Colon (tissue), 2 donors: ENCODE results near the gene AKR1C3.
"Not testable (repeated sequence)": the region's sequence is repeated elsewhere in the genome, so short reads cannot be mapped to it uniquely, and the experiment has no call there.

ENCODE experiments used
- FAIRE-seq: peaks from 2 replicates; lab custom pipeline; 2012; peaks lifted over from hg19 to GRCh38; lab: Jason Lieb, UNC
- donor health status: control.
- donor health status: control.

The AKR1C3 gene

GRCh38 chr10:5088703-5089261 is 5.4 kb upstream of the AKR1C3 start:
- FAIRE-seq, result no peak

GRCh38 chr10:5089865-5090264 is 4.3 kb upstream of the AKR1C3 start:
- no peak for FAIRE-seq

- FAIRE-seq, result no peak
Observed at GRCh38 chr10:5090551-5090950, 3.7 kb upstream of the AKR1C3 start.

DNA sequence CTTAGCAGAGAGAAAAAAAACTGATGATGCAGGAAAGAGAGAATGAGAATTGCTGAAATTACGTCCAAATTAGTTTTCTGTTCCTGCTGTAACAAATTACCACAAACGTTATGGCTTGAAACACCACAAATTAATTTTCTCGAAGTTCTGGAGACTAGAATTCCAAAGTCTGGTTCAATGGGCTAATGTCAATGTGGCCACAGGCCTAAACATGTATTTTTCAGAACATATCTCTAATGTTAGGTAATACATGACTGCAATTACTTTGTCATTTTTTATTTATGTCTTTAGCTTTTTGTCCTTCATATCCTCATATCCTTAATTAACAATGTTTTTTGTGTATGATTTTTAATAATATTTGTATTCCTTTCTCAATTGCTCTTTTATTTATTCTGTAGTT is 3.0 kb upstream of the AKR1C3 start:
- no peak for FAIRE-seq

DNA sequence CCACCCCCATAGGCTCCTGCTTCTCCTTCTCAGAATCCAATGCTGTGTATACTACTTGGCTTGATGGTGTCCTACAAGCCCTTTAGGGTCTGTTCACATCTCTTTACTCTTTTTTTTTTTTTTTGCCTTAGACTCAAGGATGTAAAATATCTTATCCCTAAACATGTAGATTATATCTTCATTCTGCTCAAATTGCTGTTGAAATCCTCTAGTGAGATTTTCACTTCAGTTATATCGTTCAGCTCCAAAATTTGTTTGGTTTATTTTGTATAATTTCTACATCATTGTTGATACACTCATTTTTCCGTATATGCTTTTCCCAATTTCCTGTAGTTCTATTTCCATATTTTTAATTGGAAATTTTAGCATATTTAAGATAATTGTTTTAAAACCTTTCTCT is 1.8 kb upstream of the AKR1C3 start:
- FAIRE-seq, result no peak

GRCh38 chr10:5092848-5093790 is 1.1 kb upstream of the AKR1C3 start:
- no peak for FAIRE-seq

DNA sequence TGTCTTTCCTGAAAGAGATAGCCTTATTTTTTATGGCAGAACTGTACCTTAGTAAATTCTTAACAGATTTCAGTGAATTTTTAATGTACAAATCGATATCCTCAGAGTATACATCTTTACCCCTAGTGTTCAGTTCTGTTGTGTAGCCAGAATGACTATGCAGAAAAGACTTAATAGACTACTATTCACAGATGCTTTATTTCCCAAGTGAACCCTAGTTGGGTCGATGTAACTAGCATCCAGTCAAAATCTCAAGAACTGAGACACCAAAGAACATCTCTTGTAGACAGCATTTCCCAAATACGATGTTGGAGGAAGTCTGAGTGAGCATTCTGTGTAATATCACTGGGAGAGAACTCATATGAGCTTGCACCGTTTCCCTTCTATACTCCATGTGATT is 1.5 kb downstream of the AKR1C3 start:
- no peak for FAIRE-seq

GRCh38 chr10:5096108-5096507 is 1.9 kb downstream of the AKR1C3 start:
- no peak for FAIRE-seq

- FAIRE-seq, result not testable (repeated sequence)
Observed at GRCh38 chr10:5102479-5102878, 8.3 kb downstream of the AKR1C3 start.

DNA sequence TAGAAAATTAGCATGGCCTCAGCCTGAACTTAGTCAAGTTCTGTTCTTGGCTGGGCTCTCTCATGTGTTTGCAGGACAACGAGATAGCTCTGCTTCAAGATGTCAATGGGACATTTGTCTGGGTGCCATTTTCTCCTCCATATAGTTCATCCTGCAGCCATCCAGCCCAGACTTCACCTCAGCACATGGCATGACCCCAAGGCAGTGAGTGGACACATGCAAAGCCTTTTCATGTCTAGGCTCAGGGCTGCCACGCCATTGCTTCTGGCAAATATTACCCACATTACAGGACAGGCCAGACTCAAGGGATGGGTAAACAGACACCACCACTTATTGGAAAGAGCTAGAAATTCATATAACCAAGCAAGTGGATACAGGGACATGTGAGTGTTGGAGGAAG is 9.3 kb downstream of the AKR1C3 start:
- FAIRE-seq, result no peak

GRCh38 chr10:5105626-5106025 is 11.4 kb downstream of the AKR1C3 start:
- FAIRE-seq, result no peak

DNA sequence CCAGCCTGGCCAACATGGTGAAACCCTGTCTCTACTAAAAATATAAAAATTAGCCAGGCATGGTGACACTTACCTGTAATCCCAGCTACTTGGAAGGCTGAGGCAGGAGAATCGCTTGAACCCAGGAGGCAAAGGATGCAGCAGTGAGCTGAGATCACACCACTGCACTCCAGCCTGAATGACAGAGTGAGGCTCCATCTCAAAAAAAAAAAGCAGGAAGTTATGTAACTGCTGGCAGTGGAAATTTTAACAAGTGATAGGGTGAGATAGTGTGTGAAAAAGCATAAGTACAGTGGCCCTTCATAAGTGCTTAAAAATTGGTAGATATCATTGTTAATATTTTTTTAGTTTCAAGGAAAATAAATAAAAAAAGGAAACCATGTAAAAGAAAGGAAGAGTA is 12.3 kb downstream of the AKR1C3 start:
- FAIRE-seq, result no peak

DNA sequence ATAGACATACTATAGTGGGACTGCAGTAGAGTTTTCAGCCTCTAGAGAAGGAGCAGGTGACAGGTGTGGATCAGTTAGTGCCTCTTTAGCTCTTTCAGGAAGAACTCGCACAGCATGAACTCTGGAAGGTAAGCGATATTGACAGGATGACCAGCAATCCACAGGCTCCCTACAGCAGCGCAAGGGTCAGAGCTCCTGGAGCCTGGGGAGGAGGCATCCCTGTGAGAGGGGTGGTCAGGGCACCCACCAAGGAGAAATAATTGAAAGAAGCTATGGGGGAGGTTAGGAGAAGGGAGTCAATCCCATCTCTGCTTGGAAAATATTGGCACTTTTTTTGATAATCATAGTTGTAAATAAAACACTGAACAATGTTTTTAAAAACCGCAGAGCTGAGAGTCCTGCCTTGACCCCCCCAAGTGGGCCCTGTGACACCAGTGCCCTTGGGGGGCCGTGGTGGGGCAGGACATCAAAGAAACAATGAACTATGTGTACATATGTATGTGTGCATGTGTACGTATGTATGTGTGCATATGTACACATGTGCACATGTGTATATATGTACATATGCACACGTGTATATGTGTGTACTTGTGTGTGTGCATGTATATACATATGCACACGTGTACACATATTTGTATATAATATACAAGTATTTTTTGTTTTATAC is 13.8 kb downstream of the AKR1C3 start:
- no peak for FAIRE-seq

GRCh38 chr10:5108658-5109416 is 14.6 kb downstream of the AKR1C3 start:
- no peak for FAIRE-seq

- not testable (repeated sequence) for FAIRE-seq
Observed at GRCh38 chr10:5109861-5110260, 15.6 kb downstream of the AKR1C3 start.

DNA sequence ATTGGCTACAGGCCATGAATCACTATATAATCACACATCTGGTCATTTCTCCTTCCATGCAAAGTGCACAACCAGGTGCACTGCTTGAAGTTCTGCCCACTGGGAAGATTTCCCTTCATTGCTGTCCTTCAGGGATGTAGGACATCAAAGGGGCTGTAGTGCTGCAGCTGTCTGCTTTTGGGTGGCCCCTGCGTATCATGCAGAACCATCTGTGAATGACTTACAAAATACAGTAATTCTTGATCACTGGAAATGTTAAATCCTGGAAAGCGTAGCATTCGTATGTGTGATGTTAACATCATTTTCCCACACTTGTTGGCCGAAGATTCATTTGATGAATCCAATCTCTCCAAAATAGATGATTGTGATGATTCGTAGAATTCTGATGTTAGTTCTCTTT is 22.4 kb downstream of the AKR1C3 start:
- no peak for FAIRE-seq

DNA sequence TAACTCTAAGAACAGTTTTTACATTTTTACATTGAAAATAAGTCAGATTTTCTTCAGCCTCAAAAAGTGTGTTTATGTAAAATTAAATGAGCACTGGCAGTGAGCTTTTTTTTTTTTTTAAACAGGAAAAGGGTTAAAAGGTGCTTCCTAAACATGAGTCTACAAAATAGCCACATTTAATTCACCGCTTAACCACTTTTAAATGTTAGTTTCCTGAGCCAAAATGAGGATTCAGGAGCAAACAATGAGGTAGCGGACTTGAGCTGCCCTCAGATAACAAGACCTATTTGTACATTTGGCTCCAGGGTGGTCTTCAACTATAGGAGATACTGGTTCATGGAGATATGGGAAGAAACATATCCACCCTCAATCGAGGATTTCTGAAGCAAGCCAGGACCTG is 22.8 kb downstream of the AKR1C3 start:
- no peak for FAIRE-seq

- not testable (repeated sequence) for FAIRE-seq
Observed at GRCh38 chr10:5119997-5120396, 25.8 kb downstream of the AKR1C3 start.

DNA sequence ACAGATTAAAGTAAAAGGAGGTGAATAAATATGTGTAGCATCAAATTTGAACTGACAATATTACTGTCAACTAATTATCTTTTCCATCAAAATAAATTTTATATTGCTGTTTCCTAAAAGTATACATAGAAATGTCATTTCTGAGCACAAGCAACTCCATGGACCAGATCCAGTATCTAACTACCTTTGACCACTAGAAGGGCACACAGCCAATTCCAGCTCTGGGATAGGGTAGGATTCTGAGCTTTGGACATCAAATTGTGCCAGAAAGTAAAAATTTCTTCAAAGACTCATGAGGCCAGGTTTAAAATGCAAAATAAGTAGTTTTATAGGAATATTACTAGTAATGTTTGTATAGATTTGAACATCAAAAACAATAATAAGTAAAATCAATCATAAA is 29.7 kb downstream of the AKR1C3 start:
- FAIRE-seq, result peak; percentile 36

DNA sequence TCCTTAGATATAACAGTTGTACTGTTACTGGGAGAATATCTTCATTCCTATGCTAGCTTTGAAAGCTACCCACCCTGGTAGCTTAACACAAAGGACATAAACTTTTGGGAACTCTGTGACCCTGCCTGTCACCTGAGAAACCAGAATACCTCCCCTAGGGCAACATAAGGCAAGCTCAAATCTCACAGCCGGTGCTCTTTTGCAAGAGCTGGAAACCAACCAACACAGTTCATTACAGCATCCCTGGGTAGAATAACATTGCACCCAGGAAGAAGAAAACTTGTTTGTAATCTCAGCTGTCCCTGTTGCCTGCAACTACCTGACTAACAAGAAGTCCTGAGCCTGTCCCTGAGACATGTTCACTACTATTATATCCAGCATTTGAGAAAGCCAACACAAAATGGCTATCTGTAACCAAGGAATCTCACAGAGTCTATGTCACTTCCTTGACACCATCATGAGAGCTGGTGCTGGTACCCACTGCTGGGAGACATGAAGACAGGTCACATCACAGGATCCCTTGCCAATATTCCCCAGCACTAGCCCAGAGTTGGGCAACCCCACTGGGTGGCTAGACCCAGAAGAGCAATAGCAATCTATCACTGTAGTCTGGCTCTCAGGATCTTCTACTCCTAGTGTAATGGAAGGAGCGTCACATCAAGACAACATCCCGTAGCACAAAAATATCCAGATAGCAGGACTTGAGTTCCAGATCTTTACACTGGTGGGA is 31.3 kb downstream of the AKR1C3 start:
- no peak for FAIRE-seq

DNA sequence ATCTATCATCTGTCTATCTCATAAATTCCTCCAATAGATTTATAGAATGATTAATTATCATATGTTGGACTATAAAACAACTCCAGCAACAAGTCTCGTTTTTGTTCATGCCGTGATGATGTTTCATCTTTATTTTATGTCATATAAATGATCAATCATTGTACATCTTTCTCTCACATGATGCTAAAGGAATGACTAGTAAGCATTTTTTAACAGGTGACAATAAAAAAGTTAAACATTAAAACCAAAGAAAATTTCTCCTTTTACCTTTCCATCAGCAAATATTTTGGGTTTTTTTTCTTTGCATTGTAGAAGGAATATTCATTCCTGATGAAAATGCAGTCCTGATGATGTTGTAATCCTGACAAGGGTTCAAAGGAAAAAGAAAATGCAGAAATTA is 41.4 kb downstream of the AKR1C3 start:
- no peak for FAIRE-seq
